ENCODE measurements around the gene ABCD1. TPM values are rescaled to one million over a fixed set of nuclear protein-coding genes. Genes with fewer than 3 reads are reported as not detected.
A peak's percentile ranks its signal among the peaks of the same experiment; 100 is the strongest.
"Not testable (repeated sequence)": the region's sequence is repeated elsewhere in the genome, so short reads cannot be mapped to it uniquely, and the experiment has no call there.

ABCD1 gene
- total RNA-seq, 1 experiment from 2014 or later: 9.1 TPM

DNA sequence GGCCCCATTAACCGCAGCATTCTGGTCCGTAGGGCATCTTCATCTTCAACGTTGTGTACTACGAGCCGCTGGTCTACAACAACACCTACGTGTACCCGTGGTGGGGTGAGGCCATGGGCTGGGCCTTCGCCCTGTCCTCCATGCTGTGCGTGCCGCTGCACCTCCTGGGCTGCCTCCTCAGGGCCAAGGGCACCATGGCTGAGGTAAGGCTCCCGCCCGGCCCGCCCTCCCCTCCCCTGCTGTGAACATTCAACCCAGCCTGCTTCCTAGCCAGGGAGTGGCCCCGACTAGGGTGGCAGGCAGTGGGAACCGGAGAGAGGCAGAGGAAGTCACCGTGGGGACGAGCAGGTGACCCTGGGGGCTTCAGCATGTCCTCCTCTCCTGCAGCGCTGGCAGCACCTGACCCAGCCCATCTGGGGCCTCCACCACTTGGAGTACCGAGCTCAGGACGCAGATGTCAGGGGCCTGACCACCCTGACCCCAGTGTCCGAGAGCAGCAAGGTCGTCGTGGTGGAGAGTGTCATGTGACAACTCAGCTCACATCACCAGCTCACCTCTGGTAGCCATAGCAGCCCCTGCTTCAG, 29.9 kb upstream of the ABCD1 start:
- ATAC-seq: no peak
- Mint-ChIP-seq H3K36me3 (0 out of 2 replicates have a peak, but pooled peaks cover 3% of the 10 kb centered on the region), H3K27ac (no peak overlapping the region), H3K27me3 (ENCODE audit: low read depth) (no peaks in the 10 kb centered on the region), H3K9me3 (no peaks in the 10 kb centered on the region), H3K4me1 (no peaks in the 10 kb centered on the region), H3K4me3 (no peak overlapping the region)
- CTCF ChIA-PET: interaction anchor here (0.6 to 2.8 kb wide), 2 partner anchors 27 to 41 kb away, joined by 3 to 6 read pairs; no protein-coding TSS in a partner anchor
- POLR2A ChIA-PET: no interaction called here
- TF ChIP-seq, protein P1, sequence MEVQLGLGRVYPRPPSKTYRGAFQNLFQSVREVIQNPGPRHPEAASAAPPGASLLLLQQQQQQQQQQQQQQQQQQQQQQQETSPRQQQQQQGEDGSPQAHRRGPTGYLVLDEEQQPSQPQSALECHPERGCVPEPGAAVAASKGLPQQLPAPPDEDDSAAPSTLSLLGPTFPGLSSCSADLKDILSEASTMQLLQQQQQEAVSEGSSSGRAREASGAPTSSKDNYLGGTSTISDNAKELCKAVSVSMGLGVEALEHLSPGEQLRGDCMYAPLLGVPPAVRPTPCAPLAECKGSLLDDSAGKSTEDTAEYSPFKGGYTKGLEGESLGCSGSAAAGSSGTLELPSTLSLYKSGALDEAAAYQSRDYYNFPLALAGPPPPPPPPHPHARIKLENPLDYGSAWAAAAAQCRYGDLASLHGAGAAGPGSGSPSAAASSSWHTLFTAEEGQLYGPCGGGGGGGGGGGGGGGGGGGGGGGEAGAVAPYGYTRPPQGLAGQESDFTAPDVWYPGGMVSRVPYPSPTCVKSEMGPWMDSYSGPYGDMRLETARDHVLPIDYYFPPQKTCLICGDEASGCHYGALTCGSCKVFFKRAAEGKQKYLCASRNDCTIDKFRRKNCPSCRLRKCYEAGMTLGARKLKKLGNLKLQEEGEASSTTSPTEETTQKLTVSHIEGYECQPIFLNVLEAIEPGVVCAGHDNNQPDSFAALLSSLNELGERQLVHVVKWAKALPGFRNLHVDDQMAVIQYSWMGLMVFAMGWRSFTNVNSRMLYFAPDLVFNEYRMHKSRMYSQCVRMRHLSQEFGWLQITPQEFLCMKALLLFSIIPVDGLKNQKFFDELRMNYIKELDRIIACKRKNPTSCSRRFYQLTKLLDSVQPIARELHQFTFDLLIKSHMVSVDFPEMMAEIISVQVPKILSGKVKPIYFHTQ (CRISPR knock-in tag; IDR thresholded peaks at IDR 0.05): no peak
- TF ChIP-seq JAZF1 (CRISPR knock-in tag; IDR thresholded peaks at IDR 0.05) (no peak), IRF2 (CRISPR knock-in tag; IDR thresholded peaks at IDR 0.05; ENCODE audit: borderline replicate concordance, low read depth) (no peak), AFF4 (CRISPR knock-in tag; IDR thresholded peaks at IDR 0.05; ENCODE audit: borderline replicate concordance) (no peak), ZNF423 (CRISPR knock-in tag; IDR thresholded peaks at IDR 0.05) (no peak), IRF1 (CRISPR knock-in tag; IDR thresholded peaks at IDR 0.05) (no peak), ELF4 (CRISPR knock-in tag; IDR thresholded peaks at IDR 0.05; ENCODE audit: low read depth) (no peak)
- TF ChIP-seq, protein P2, sequence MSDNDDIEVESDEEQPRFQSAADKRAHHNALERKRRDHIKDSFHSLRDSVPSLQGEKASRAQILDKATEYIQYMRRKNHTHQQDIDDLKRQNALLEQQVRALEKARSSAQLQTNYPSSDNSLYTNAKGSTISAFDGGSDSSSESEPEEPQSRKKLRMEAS (CRISPR knock-in tag; IDR thresholded peaks at IDR 0.05): no peak
- DNase-seq (ENCODE audit: low spot score): no peak

DNA sequence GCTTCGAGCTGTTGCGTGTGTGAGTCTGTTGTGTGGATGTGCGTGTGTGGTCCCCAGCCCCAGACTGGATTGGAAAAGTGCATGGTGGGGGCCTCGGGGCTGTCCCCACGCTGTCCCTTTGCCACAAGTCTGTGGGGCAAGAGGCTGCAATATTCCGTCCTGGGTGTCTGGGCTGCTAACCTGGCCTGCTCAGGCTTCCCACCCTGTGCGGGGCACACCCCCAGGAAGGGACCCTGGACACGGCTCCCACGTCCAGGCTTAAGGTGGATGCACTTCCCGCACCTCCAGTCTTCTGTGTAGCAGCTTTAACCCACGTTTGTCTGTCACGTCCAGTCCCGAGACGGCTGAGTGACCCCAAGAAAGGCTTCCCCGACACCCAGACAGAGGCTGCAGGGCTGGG, 28.6 kb upstream of the ABCD1 start:
- Mint-ChIP-seq H3K36me3 (peaks cover 3% of the 10 kb centered on the region; the same call in 1 of the 2 replicates), H3K27ac (no peak overlapping the region), H3K4me3 (no peak overlapping the region), H3K27me3 (ENCODE audit: low read depth) (no peaks in the 10 kb centered on the region), H3K9me3 (no peaks in the 10 kb centered on the region), H3K4me1 (no peaks in the 10 kb centered on the region)
- TF ChIP-seq TEAD4 (CRISPR knock-in tag; IDR thresholded peaks at IDR 0.05): no peak
- TF ChIP-seq, protein P3, sequence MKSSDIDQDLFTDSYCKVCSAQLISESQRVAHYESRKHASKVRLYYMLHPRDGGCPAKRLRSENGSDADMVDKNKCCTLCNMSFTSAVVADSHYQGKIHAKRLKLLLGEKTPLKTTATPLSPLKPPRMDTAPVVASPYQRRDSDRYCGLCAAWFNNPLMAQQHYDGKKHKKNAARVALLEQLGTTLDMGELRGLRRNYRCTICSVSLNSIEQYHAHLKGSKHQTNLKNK (CRISPR knock-in tag; IDR thresholded peaks at IDR 0.05): no peak
- no peak for TF ChIP-seq EMX1 (CRISPR knock-in tag; IDR thresholded peaks at IDR 0.05)
- TF ChIP-seq, protein P1 (CRISPR knock-in tag; IDR thresholded peaks at IDR 0.05): no peak
- ATAC-seq: no peak
- CTCF ChIA-PET: interaction anchor here (2.8 kb wide), 1 partner anchor 28 kb away, joined by 6 read pairs; no protein-coding TSS in a partner anchor
- DNase-seq (ENCODE audit: low spot score): no peak
- POLR2A ChIA-PET: no interaction called here

- H3K4me1 Mint-ChIP-seq: not testable (repeated sequence)
- CTCF ChIA-PET: interaction anchor here (2.8 kb wide), 1 partner anchor 28 kb away, joined by 6 read pairs; no protein-coding TSS in a partner anchor
Observed at GRCh38 chrX:153696538-153696937, 28.1 kb upstream of the ABCD1 start.

GRCh38 chrX:153696986-153697722, 27.5 kb upstream of the ABCD1 start:
- not testable (repeated sequence) for H3K9me3 Mint-ChIP-seq, H3K4me3 Mint-ChIP-seq

More at GRCh38 chrX:153696538-153696937, 28.1 kb upstream of the ABCD1 start:
- ATAC-seq; DNase-seq (ENCODE audit: low spot score); POLR2A ChIA-PET; H3K4me3 Mint-ChIP-seq; H3K36me3 Mint-ChIP-seq; H3K9me3 Mint-ChIP-seq; H3K27ac Mint-ChIP-seq; H3K27me3 Mint-ChIP-seq (ENCODE audit: low read depth): not testable (repeated sequence)

More at GRCh38 chrX:153696986-153697722, 27.5 kb upstream of the ABCD1 start:
- H3K36me3 Mint-ChIP-seq; ATAC-seq; H3K4me1 Mint-ChIP-seq; H3K27me3 Mint-ChIP-seq (ENCODE audit: low read depth); POLR2A ChIA-PET; DNase-seq (ENCODE audit: low spot score): not testable (repeated sequence)
- CTCF ChIA-PET: interaction anchor here (2.8 kb wide), 1 partner anchor 29 kb away, joined by 6 read pairs; no protein-coding TSS in a partner anchor
- H3K27ac Mint-ChIP-seq: peak overlapping the region; percentile 80
